ENCODE data around the gene ABRACL. TPM values are rescaled to one million over a fixed set of nuclear protein-coding genes. Genes with fewer than 3 reads are reported as not detected.

ABRACL gene
- total RNA-seq, 3 donors from 2014 or later (not counting 1 experiment from before 2014, with no cell fraction given): 36.4 to 39.9 (median 37.5) TPM

DNA sequence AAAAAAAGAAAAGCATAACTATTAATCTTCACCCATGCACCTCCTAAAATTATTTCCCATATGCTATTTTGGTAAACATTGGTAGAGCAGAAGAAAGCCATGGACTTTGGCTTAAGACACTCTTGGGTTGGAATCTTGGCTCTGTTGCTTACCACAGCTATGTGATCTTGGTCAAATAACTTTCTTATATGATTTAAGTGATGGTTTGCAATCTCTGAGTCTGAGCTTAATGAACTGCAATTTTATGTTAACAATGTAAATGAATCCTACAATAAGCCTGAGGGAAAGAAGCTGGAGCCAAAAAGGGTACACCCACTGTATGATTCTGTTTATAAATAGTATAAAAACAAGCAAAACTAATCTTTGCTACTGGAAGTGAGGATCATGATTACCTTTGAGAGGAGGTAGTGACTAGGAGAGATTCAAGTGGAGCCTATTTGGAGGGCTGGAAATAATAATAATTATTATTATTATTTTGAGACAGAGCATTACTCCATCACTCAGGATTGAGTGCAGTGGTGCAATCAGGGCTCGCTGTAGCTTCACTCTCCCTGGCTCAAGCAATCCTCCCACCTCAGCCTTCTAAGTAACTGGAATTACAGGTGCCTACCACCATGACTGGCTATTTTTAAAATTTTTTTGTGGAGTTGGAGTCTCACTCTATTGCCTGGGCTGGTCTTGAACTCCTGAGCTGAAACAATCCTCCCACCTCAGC is 34.5 kb downstream of the ABRACL start:
- no peaks in the 10 kb centered on the region for H3K4me1 Mint-ChIP-seq
- H3K4me3 ChIP-seq (ENCODE audit: low read length): no peak overlapping the region
- ATAC-seq (no peak), DNase-seq (no peak)
- 100% methylated on average over 1 of the region's 1 CpG for WGBS (ENCODE audit: insufficient coverage)
- no peaks in the 10 kb centered on the region for H3K36me3 Mint-ChIP-seq
- H3K4me3 Mint-ChIP-seq: no peak overlapping the region
- H3K9me3 ChIP-seq (ENCODE audit: control insufficient read depth, insufficient read depth, low read length): no peaks in the 10 kb centered on the region
- intact Hi-C loops (cut with micrococcal nuclease): no loop called here
- no peaks in the 10 kb centered on the region for H3K9me3 Mint-ChIP-seq
- H3K36me3 ChIP-seq (ENCODE audit: control insufficient read depth, insufficient read depth, low read length): no peaks in the 10 kb centered on the region
- H3K27ac Mint-ChIP-seq: no peak overlapping the region
- H3K27ac ChIP-seq (ENCODE audit: low read length): no peak overlapping the region
- TF ChIP-seq, protein P1, sequence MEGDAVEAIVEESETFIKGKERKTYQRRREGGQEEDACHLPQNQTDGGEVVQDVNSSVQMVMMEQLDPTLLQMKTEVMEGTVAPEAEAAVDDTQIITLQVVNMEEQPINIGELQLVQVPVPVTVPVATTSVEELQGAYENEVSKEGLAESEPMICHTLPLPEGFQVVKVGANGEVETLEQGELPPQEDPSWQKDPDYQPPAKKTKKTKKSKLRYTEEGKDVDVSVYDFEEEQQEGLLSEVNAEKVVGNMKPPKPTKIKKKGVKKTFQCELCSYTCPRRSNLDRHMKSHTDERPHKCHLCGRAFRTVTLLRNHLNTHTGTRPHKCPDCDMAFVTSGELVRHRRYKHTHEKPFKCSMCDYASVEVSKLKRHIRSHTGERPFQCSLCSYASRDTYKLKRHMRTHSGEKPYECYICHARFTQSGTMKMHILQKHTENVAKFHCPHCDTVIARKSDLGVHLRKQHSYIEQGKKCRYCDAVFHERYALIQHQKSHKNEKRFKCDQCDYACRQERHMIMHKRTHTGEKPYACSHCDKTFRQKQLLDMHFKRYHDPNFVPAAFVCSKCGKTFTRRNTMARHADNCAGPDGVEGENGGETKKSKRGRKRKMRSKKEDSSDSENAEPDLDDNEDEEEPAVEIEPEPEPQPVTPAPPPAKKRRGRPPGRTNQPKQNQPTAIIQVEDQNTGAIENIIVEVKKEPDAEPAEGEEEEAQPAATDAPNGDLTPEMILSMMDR (IDR thresholded peaks at IDR 0.05): no peak
- H3K27me3 Mint-ChIP-seq (ENCODE audit: low read depth in 2 of 2): peaks cover 6 to 8% of the 10 kb centered on the region in 2 donors
- H3K27me3 ChIP-seq (ENCODE audit: control insufficient read depth, insufficient read depth, low read length): no peaks in the 10 kb centered on the region
- H3K4me1 ChIP-seq (ENCODE audit: control insufficient read depth, insufficient read depth, low read length): no peaks in the 10 kb centered on the region

DNA sequence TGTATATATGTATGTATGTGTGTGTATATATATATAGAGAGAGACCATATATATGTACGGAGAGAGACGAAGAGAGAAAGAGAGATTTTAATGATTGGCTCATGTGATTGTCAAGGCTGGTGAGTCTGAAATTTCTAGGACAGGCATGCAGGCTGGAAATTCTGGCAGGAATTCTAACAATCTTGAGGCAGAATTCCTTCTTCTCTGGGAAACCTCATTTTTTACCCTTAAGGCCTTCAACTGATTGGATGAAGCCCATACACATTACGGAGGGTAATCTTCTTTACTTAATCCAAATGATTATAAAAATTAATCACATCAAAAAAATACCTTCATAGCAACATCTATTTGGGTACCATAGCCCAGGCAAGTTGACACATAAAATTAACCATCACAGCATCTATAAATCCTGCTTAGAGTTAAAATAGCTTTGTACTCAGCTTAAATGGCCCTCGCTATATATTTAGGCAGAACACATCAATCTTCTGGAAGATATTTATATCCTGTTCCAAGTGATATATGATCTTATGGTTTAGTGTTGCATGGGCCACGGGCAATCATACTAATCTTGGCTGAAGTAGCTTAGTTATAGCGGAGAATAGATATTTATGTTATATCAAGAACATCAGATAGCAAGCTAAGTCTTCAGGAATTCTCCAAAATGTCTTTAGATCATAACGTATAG is 36.6 kb downstream of the ABRACL start:
- Mint-ChIP-seq H3K4me3 (no peak overlapping the region), H3K4me1 (no peaks in the 10 kb centered on the region), H3K9me3 (no peaks in the 10 kb centered on the region), H3K27ac (no peak overlapping the region), H3K36me3 (no peaks in the 10 kb centered on the region), H3K27me3 (ENCODE audit: low read depth in 2 of 2) (peaks cover 2 to 7% of the 10 kb centered on the region in 2 donors)
- TF ChIP-seq, protein P1 (IDR thresholded peaks at IDR 0.05): no peak
- intact Hi-C loops (cut with micrococcal nuclease): no loop called here
- 85% methylated on average over 5 of the region's 7 CpGs for WGBS (ENCODE audit: insufficient coverage)
- Histone ChIP-seq H3K4me3 (ENCODE audit: low read length) (no peak overlapping the region), H3K36me3 (ENCODE audit: control insufficient read depth, insufficient read depth, low read length) (no peaks in the 10 kb centered on the region), H3K9me3 (ENCODE audit: control insufficient read depth, insufficient read depth, low read length) (no peaks in the 10 kb centered on the region), H3K4me1 (ENCODE audit: control insufficient read depth, insufficient read depth, low read length) (no peaks in the 10 kb centered on the region), H3K27me3 (ENCODE audit: control insufficient read depth, insufficient read depth, low read length) (no peaks in the 10 kb centered on the region), H3K27ac (ENCODE audit: low read length) (no peak overlapping the region)
- no peak for DNase-seq
- ATAC-seq: no peak

GRCh38 chr6:139066080-139066479 is 37.5 kb downstream of the ABRACL start:
- H3K36me3 Mint-ChIP-seq: no peaks in the 10 kb centered on the region
- intact Hi-C loops (cut with micrococcal nuclease): no loop called here
- H3K4me1 Mint-ChIP-seq: no peaks in the 10 kb centered on the region
- H3K4me1 ChIP-seq (ENCODE audit: control insufficient read depth, insufficient read depth, low read length): no peaks in the 10 kb centered on the region
- WGBS (ENCODE audit: insufficient coverage): 90% methylated on average over 2 of the region's 2 CpGs
- H3K4me3 Mint-ChIP-seq: no peak overlapping the region
- no peak for DNase-seq
- no peaks in the 10 kb centered on the region for H3K36me3 ChIP-seq (ENCODE audit: control insufficient read depth, insufficient read depth, low read length)
- TF ChIP-seq, protein P1 (IDR thresholded peaks at IDR 0.05): no peak
- no peak overlapping the region for H3K4me3 ChIP-seq (ENCODE audit: low read length)
- no peak overlapping the region for H3K27ac ChIP-seq (ENCODE audit: low read length)
- no peaks in the 10 kb centered on the region for H3K9me3 ChIP-seq (ENCODE audit: control insufficient read depth, insufficient read depth, low read length)
- peaks cover 0 to 2% of the 10 kb centered on the region in 2 donors for H3K27me3 Mint-ChIP-seq (ENCODE audit: low read depth in 2 of 2)
- H3K9me3 Mint-ChIP-seq: no peaks in the 10 kb centered on the region
- H3K27me3 ChIP-seq (ENCODE audit: control insufficient read depth, insufficient read depth, low read length): no peaks in the 10 kb centered on the region
- no peak for ATAC-seq
- H3K27ac Mint-ChIP-seq: no peak overlapping the region
